IPS DF 4.7 (cell line): ENCODE measurements around the gene STRN4.
"Not testable (repeated sequence)": the region's sequence is repeated elsewhere in the genome, so short reads cannot be mapped to it uniquely, and the experiment has no call there.

ENCODE experiments used
- DNase-seq: peaks from one replicate; pipeline ENCODE4 v3.0.0-alpha.2; 2013; ENCODE audit warnings: low spot score; ENCODE audit errors: extremely low read depth

The STRN4 gene

DNA sequence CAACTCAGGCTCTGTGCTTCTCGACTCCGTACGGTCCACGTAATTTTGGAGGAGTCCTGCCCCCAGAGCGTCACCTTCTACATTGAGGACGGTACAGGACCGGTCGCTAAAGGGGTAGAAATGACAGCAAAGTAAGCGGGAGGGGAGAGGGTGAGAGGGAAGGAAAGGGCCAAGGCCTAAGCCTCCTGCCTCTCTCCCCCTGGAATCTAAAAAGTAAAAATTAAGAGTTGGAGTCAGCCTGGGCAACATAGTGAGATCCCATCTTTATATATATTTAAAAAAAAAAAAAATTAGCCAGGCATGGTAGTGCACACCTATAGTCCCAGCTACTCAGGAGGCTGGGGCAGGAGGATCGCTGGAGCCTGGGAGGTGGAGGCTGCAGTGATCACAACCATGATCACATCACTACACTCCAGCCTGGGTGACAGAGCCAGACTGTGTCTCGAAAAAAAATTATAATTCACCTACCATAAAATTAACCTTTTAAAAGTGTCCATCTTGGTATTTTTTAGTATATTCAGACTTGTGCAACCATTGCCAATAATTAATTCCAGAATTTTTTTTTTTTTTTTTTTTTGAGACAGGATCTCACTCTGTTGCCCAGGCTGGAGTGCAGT lies 29.5 kb upstream of the STRN4 start:
- DNase-seq, result no peak

DNA sequence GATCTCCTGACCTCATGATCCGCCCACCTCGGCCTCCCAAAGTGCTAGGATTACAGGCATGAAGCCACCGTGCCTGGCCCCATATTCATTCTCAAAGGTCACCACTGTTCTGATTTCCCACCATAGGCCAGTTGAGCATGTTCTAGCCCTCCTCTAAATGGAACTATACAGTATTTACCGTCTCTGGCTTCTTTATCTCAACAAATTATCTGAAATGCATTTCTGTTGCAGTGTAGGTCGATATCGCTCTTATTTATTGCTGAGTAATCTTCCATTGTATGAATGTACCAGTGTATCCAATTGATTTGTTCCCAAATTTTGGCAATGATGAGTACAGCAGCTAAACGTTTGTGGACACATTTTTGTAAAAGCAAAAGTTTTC lies 26.8 kb upstream of the STRN4 start:
- no peak for DNase-seq

DNA sequence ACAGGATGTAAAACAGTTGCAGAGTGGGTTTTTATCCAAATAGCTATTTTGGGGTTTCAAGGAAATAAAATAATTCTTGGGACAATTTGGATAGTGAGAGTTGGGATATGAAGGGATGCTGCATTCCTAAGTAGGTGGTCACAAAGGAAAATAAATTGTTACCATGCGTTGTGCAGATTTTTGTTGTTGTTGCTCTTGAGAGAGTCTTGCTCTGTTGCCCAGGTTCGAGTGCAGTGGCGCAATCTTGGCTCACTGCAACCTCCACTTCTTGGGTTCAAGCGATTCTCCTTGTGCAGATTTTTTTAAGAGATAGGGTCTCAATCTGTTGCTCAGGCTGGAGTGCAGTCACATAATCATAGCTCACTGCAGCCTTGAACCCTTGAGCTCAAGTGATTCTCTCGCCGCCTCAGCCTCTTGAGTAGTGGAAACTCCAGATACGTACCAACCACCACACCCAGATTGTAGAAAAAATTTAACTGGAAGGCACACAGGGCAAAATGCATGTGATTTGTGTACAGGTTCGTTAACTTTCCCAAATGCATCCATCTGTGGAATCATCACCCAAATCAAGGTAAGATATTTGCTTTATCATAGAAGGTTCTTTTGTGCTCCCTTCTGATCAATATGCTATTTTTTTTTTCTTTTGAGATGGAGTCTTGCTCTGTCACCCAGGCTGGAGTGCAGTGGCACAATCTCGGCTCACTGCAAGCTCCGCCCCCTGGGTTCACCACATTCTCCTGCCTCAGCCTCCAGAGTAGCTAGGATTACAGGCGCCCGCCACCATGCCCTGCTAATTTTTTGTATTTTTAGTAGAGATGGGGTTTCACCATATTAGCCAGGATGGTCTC lies 26.1 kb upstream of the STRN4 start:
- no peak for DNase-seq

DNA sequence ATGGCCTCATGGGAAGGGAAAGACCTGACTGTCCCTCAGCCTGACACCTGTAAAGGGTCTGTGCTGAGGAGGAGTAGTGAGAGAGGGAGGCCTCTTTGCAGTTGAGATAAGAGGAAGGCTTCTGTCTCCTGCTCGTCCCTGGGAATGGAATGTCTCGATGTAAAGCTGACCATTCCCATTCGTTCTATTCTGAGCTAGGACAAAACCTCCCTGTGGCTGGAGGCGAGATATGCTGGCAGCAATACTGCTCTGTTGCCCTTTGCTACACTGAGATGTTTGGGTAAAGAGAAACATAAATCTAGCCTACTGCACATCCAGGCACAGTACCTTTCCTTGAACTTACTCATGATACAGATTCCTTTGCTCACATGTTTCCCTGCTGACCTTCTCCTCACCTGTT lies 22.5 kb upstream of the STRN4 start:
- not testable (repeated sequence) for DNase-seq

DNA sequence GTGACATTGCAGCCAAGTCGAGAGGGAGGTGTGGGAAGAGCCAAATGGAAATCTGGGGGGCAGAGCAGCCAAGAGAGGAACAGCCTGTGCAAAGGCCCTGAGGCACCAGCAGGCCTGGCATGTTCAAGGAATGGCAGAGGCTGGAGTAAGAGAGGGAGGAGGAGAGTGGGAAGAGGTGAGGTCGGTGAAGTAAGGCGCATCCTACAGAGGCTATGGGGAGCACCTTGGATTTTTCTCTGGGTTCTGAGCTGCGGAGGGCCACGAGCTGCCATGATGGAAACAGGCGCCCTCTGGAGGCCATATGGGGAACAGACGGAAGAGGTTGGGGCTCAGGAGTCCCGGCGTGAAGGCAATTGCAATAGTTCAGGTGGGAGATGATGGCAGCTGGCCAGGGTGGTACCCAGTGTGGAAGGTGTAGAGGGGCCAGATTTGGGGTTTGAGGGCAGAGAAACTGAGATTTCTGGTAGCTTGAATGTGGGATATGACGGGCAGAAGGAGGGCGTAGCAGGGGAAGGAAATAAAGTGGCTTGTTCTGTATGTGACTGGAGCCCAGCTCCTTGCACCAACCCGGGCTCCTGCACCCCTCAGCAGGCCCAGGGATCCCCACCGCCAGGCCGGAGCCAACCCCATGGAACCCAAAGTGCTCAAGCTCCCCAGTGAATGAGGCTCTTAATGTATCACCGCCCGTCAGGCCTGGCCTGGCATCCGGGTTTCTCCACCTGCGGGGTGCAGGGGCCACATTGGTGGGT lies 20.5 kb upstream of the STRN4 start:
- DNase-seq, result no peak

DNA sequence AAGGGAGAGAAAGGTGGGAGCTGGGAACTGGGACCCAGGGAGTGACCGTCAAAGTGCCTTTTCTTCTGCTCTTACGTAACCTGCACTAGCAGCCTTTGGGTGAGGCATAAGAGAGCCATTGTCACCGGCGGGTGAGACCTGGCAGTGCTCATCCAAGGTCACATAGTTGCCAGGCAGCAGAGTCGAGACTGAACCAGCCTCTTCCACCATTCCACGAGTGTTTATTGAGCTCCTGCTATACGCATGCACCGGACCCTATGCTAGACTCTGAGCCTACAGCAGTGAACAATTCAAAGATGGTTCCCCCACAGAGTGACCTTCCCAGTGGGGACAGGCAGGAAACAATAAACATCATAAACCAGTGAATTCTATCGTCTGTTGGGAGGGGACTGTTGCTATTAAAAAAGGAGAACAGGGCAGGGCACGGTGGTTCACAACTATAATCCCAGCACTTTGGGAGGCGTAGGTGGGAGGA lies 18.6 kb upstream of the STRN4 start:
- DNase-seq, result no peak

DNA sequence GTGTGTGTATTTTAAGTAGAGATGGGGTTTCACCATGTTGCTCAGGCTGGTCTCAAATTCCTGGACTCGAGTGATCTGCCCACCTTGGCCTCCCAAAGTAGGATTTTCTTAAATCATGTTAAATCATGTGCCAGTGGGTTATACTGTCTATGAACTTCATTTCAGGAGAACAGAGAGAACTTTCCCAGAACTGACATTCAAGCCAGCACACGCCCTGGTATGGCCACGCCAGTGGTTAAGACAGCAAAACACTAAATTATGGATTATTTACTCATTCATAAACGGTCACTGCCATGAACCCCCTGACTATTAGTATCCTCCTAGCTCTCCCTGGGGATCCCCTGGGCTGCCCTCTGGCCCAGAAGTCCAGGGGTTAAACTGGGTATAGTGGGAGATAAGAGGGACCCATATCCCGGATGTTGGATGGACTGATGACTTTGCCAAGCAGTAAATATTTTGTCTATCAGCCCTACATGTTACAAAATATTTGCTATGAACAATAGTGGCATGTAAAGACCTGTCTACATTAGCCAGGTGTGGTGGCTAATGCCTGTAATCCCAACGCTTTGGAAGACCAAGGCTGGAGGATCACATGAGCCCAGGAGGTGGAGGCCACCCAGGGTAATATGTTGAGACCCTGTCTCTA lies 16.1 kb upstream of the STRN4 start:
- DNase-seq, result no peak

DNA sequence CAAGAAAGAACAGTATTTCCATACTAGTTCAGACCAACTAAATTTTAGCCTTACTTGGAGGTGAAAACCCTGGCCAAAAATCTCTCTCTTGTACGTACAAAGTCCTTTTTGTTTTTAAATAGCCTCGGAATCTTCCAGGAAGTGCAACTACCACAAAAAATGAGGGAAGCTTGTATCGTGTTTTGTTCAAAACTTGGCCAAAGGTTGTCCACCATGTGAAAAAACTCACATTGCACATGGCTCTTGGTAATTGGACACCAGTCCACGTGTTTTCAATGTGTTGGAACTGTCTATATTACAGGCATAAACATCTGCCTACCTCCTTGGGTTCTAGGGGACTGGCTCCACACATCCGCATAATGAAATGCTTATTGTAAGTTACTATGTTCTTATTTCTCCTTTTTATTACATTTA lies 15.2 kb upstream of the STRN4 start:
- DNase-seq, result no peak

DNA sequence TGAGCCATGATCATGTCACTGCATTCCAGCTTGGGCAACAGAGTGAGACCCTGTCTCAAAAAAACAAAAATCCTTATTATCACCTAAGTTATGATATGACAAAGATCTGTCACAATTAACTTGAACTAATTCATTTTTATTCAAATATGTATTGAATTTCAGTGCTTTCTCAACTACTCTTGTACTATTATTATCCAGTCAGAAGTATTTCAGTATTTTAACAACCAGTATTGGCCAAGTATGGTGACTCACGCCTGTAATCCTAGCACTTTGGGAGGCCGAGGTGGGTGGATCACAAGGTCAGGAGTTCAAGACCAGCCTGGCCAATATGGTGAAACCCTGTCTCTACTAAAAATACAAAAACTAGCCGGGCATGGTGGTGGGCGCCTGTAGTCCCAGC lies 14.6 kb upstream of the STRN4 start:
- not testable (repeated sequence) for DNase-seq

DNA sequence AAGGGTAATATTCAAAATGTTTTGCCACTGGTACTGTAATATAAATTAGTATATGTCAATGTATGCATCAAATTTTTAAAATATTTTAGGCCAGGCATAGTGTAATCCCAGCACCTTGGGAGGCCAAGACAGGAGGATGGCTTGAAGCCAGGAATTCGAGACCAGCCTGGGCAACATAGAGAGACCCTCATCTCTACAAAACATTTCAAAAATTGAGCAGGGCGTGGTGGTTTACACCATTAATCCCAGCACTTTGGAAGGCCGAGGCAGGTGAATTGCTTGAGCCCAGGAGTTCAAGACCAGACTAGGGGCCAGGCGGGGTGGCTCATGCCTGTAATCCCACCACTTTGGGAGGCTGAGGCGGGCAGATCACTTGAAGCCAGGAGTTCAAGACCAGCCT lies 14.1 kb upstream of the STRN4 start:
- DNase-seq, result no peak

DNA sequence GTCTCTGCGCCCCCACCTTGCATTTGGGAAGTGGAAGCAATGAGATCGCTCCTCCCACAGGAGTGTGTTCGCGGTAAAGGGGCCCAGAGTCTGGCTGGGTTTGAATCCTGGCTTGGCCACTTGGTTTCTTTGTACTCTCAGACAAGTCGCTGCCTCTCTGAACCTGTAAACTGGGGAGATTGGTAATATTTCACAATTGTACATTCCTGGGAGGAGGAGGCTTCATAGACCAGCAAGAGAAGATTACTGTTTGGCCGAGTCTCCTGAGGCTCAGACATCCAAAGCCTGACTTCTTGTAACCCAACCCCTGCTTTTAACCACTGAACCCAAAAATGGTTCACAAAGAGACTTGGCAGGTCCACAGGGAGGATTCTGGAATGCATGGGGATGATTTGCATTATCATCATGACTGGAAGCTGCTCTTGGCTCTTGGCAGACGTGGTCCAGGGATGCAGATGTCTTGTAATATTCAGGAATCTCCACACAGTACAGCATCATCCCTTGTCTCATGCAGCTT lies 13.6 kb upstream of the STRN4 start:
- DNase-seq, result no peak

DNA sequence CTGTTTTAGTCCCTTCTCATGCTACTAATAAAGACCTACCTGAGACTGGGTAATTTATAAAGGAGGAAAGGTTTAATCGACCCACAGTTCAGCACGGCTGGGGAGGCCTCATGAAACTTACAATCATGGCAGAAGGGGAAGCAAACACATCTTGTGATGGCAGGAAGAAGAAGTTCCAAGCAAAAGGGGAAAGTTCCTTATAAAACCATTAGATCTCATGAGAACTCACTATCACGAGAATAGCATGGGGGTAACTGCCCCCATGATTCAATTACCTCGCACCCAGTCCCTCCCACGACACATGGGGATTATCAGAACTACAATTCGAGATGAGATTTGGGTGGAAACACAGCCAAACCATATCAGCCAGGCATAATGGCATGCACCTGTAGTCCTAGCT lies 13.0 kb upstream of the STRN4 start:
- no peak for DNase-seq

DNA sequence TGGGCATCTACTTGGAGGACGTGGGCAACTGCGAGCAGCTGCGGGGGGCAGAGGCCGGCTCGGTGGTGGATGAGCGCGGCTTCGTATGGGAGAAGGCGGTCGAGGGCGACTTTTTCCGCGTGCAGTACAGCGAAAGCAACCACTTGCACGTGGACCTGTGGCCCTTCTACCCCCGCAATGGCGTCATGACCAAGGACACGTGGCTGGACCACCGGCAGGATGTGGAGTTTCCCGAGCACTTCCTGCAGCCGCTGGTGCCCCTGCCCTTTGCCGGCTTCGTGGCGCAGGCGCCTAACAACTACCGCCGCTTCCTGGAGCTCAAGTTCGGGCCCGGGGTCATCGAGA lies 10.3 kb upstream of the STRN4 start:
- DNase-seq, result no peak

DNA sequence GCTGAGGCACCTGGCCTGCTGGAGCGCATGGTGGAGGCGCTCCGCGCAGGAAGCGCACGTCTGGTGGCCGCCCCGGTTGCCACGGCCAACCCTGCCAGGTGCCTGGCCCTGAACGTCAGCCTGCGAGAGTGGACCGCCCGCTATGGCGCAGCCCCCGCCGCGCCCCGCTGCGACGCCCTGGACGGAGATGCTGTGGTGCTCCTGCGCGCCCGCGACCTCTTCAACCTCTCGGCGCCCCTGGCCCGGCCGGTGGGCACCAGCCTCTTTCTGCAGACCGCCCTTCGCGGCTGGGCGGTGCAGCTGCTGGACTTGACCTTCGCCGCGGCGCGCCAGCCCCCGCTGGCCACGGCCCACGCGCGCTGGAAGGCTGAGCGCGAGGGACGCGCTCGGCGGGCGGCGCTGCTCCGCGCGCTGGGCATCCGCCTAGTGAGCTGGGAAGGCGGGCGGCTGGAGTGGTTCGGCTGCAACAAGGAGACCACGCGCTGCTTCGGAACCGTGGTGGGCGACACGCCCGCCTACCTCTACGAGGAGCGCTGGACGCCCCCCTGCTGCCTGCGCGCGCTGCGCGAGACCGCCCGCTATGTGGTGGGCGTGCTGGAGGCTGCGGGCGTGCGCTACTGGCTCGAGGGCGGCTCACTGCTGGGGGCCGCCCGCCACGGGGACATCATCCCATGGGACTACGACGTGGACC lies 9.7 kb upstream of the STRN4 start:
- no peak for DNase-seq

DNA sequence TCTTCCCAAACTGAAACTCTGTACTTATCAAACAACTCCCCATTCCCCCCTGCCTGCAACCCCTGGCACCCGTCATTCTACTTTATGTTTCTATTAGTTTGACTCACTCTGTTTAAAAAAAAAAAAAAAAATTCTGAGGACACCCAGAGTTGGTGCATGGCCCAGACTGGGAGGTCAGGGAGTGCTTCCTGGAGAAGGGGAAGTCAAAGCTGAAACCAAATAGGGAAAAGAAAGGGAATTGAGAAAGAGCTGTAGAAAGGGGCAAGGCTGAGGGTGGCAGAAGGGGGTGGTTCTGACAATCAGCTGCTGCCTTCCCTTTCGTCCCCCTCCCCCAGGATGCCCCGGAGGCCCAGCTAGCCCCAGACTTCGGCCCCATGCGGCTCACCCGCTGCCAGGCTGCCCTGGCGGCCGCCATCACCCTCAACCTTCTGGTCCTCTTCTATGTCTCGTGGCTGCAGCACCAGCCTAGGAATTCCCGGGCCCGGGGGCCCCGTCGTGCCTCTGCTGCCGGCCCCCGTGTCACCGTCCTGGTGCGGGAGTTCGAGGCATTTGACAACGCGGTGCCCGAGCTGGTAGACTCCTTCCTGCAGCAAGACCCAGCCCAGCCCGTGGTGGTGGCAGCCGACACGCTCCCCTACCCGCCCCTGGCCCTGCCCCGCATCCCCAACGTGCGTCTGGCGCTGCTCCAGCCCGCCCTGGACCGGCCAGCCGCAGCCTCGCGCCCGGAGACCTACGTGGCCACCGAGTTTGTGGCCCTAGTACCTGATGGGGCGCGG lies 9.0 kb upstream of the STRN4 start:
- no peak for DNase-seq

DNA sequence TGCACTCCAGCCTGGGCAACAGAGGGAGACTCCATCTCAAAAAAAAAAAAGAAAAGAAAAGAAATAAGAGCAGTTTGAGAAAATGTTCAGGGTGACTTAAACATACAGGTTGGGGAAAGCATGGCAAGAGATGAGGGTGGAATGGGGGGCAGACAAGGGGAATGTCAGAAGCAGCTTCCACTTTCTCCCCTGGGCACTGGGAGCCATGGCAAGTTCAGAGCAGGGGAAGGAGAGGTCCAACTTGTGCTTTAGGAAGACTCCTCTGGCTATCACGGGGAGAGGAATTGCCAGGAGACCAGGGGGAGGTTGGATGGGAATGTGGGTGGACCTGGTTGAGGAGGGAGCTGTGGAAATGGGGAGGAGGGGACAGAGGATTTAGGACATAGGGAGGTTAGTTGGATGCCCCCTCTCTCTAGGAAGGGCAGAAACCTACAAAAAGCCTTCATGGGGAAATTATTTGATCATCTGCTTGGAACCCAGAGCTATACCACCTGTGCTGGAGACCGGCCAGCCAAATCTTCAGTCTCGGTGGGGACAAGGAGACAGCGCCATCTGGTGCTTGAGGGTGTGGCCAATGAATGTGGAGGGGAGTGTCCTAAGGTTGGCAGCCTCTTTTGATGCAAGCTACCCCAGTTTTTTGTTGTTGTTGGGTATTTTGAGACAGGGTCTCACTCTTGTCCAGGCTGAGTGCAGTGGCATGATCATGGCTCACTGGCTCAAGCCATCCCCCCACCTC lies 7.3 kb upstream of the STRN4 start:
- DNase-seq, result no peak

DNA sequence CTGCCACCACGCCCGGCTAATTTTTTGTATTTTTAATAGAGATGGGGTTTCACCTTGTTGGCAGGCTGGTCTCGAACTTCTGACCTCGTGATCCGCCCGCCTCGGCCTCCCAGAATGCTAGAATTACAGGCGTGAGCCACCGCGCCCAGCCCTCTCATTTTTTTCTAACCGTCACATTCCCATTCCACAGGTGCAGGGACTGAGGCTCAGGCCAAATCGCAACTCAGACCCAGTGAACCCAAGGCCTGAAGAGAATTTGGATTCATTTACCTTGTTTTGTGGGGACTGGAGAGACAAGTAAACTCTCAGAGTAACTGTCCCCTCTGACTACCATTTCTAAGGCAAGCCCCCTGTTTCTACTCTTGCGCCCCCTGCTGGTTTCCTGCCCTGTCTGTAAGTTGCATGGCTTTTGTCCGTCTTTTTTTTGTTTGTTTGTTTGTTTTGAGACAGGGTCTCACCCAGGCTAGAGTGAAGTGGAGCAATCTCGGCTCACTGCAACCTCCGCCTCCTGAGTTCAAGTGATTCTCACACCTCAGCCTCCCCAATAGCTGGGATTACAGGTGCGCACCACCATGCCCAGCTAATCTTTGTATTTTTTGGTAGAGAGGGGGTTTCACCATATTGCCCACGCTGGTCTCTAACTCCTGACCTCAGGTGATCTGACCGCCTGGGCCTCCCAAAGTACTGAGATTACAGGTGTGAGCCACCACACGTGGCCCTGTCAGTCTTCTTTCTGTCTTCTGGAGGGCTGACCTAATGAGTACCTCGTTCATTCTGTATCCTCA lies 2.3 kb upstream of the STRN4 start:
- no peak for DNase-seq

DNA sequence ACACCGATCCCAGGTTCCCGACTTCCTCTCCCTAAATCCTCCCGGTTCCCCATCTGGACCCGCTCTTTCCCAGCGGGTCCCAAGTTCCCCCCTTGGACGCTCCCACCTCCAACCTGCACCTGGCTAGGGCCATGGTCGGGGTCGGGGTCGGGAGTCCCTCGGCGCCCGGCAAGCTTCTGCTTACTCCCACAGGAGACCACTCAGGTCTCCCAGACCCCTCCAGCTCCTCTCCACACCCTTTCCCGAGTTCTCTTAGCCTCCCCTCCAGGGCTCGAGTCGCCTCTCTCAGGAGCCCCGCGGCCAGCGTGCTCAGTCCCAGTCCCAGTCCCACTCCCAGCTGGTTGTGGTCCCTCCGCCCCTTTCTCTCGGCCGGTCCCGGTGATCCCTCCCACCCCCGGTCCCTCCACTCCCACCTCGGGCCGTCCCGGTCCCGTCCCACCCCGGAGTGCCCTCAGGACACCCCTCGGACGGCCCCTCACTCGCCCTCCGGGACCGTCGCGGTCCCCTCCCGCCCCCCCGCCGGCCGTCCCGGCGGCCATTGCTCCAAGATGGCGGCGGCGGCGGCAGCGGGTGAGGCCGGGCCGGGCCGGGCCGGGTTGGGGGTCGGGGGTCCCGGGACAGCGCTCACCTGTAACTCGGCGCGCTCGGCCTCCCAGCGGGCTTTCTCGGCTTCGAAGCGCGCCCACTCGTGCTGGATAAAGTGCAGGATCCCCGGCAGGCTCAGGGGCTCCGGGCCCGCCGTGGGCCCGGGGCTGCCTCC lies 549 bp downstream of the STRN4 start, which contains the start of gene FKRP:
Gene FKRP (plus strand): TSS at position 537 of the 760 bp plus-strand sequence. CDS start 9,394 bp downstream, outside the sequence.
- DNase-seq, result no peak
